Measurements from ENCODE around the gene NRXN3. TPM values are rescaled to one million over a fixed set of nuclear protein-coding genes. Genes with fewer than 3 reads are reported as not detected.

The NRXN3 gene
- total and polyA plus RNA-seq, 2 of the 4 experiments (the other 2 are of a cell fraction), result 4.8 to 25.1 TPM

DNA sequence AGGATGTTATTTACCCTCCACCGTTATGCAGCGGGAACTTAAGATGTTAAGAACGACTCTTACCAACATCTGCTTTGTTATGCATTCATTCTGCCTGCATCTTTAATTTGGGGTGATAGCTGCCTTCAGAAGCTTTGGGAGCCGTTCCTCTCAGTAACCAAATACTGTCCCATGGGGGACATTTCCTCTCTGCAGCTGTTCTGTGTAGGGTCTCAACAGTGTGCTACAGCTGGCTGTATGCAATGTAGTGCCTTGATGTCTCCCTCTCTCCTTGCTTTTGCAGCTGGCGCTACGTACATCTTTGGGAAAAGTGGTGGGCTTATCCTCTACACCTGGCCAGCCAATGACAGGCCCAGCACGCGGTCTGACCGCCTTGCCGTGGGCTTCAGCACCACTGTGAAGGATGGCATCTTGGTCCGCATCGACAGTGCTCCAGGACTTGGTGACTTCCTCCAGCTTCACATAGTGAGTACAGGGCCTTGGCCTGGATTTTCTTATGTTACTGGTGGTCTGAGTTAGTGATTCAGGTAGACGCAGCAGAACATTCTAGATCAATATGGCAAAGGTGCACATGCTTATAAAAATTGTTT lies 1296.9 kb downstream of the NRXN3 start:
- no peaks in the 10 kb centered on the region for H3K27me3 ChIP-seq (ENCODE audit: control insufficient read depth, insufficient read depth, low read length)
- DNase-seq, result no peak
- ATAC-seq (ENCODE audit: low read depth), result no peak
- no peak for TF ChIP-seq BHLHE40 (IDR thresholded peaks at IDR 0.05; ENCODE audit: low read depth, low read length)
- no peak for TF ChIP-seq SMC3 (IDR thresholded peaks at IDR 0.05; ENCODE audit: low read depth, low read length)
- TF ChIP-seq MAFK (IDR thresholded peaks at IDR 0.05; ENCODE audit: low read depth, low read length), result no peak
- TF ChIP-seq RAD21 (IDR thresholded peaks at IDR 0.05; ENCODE audit: low read length), result no peak
- TF ChIP-seq MAZ (IDR thresholded peaks at IDR 0.05; ENCODE audit: borderline replicate concordance, low read depth, low read length), result no peak
- TF ChIP-seq POLR2A (IDR thresholded peaks at IDR 0.05; ENCODE audit: low read depth, low read length), result no peak
- no peak for TF ChIP-seq CTCF (conservative IDR thresholded peaks at IDR 0.05; ENCODE audit: low read depth, low read length)
- no peak for TF ChIP-seq CHD1 (IDR thresholded peaks at IDR 0.05; ENCODE audit: low read depth, low read length)
- 81% methylated on average over 3 of the region's 13 CpGs; no CpG with 5 or more reads in 1 of the 2 experiments for WGBS, 2 experiments (ENCODE audit: extremely low coverage in 2 of 2, insufficient read length in 1 of 2)
- no peak overlapping the region for H2AK9ac ChIP-seq (replicated peaks; ENCODE audit: low read depth, low read length, poor library complexity)
- no peaks in the 10 kb centered on the region; a peak in 1 of 4 replicates for H3K79me1 ChIP-seq (ENCODE audit: low read depth in 1 of 2, low read length in 2 of 2)
- no peak overlapping the region for H4K5ac ChIP-seq (ENCODE audit: low read depth, low read length)
- H2BK15ac ChIP-seq (ENCODE audit: low read depth, low read length), result no peak overlapping the region
- H3K9me1 ChIP-seq (ENCODE audit: insufficient read depth, low read length), result no peaks in the 10 kb centered on the region
- H3K27ac ChIP-seq (ENCODE audit: insufficient read depth, low read length), result no peak overlapping the region
- no peak overlapping the region for H3K4ac ChIP-seq (ENCODE audit: low read depth, low read length)
- H2BK120ac ChIP-seq (ENCODE audit: low read depth, low read length), result no peak overlapping the region
- no peak overlapping the region for H3K4me3 ChIP-seq (ENCODE audit: insufficient read depth, low read depth, low read length)
- H3K56ac ChIP-seq (ENCODE audit: extremely low read depth, insufficient read depth, low read length), result no peak overlapping the region
- intact Hi-C loops (cut with micrococcal nuclease) (no loop called here), dilution Hi-C loops (cut with HindIII; ENCODE audit: low sequenced_read_pairs, unreplicated experiment) (no loop called here), in situ Hi-C loops (cut with MboI; ENCODE audit: low sequenced_read_pairs) (no loop called here)
- no peak overlapping the region for H2AK5ac ChIP-seq (ENCODE audit: low read depth, low read length)
- no peak overlapping the region for H2BK20ac ChIP-seq (ENCODE audit: low read depth, low read length)
- no peaks in the 10 kb centered on the region for H4K20me1 ChIP-seq (ENCODE audit: insufficient read depth, low read length)
- CTCF ChIA-PET, result no interaction called here
- H2BK5ac ChIP-seq (ENCODE audit: low read depth, low read length, poor library complexity, severe bottlenecking), result no peak overlapping the region
- H3K4me1 ChIP-seq (ENCODE audit: control insufficient read depth, insufficient read depth, low read length), result peaks cover 2% of the 10 kb centered on the region; the same call in 1 of the 2 replicates
- no peaks in the 10 kb centered on the region for H3K9me3 ChIP-seq (ENCODE audit: control insufficient read depth, insufficient read depth, low read length)
- no peaks in the 10 kb centered on the region for H3K36me3 ChIP-seq (ENCODE audit: control insufficient read depth, insufficient read depth, low read length)
- no peak overlapping the region for H3K14ac ChIP-seq (replicated peaks; ENCODE audit: low read depth, low read length)
- no TSS peak for BruUV-seq (replicated peaks)
- no peak overlapping the region for H4K91ac ChIP-seq (ENCODE audit: insufficient read depth, low read depth, low read length)
- H3K23ac ChIP-seq (ENCODE audit: low read depth, low read length), result no peak overlapping the region
- no peak overlapping the region for H2AFZ ChIP-seq (replicated peaks; ENCODE audit: low read length, poor library complexity)
- no peak overlapping the region for H3K4me2 ChIP-seq (ENCODE audit: low read depth, low read length)
- POLR2A ChIA-PET (ENCODE audit: unreplicated experiment), result interaction anchor here (0.6 kb wide), 1 partner anchor 196 kb away, joined by 3 read pairs; no protein-coding TSS in a partner anchor
- H3K9ac ChIP-seq (ENCODE audit: low read depth, low read length), result no peak overlapping the region
- no peak overlapping the region for H4K8ac ChIP-seq (ENCODE audit: low read depth in 2 of 2, low read length in 2 of 2)
- H3K18ac ChIP-seq (ENCODE audit: low read depth, low read length), result no peak overlapping the region

Measured in IMR-90 (cell line).